Measurements from ENCODE around the gene PTF1A.

GRCh38 chr10:23155169-23155568 is 36.9 kb upstream of the PTF1A start:
- no peak for TF ChIP-seq CTCF (IDR thresholded peaks at IDR 0.05)
- TF ChIP-seq RAD21 (IDR thresholded peaks at IDR 0.05; ENCODE audit: low read length), result no peak
- no peak for TF ChIP-seq USF2 (IDR thresholded peaks at IDR 0.05; ENCODE audit: borderline replicate concordance, low read depth, low read length)
- no peak for TF ChIP-seq REST (IDR thresholded peaks at IDR 0.05; ENCODE audit: low read depth, low read length)
- TF ChIP-seq YY1 (IDR thresholded peaks at IDR 0.05; ENCODE audit: low read depth), result no peak
- no peak for TF ChIP-seq NFIC (IDR thresholded peaks at IDR 0.05; ENCODE audit: borderline replicate concordance)
- no peak for TF ChIP-seq JUND (IDR thresholded peaks at IDR 0.05)
